Stomach smooth muscle (tissue), 2 donors: Measurements from ENCODE around the gene ACVR2A.

Source experiments
- H3K27ac ChIP-seq: one replicate; pipeline ENCODE4 v1.7.0; 2013; ENCODE audit warnings: mild to moderate bottlenecking, low read length, inconsistent platforms
- H3K27me3 ChIP-seq, 2 donors: one replicate each; pipeline ENCODE4 v1.7.0; 2013; ENCODE audit warnings: low read length in 2 of 2; ENCODE audit not compliant: insufficient read depth in 2 of 2, control insufficient read depth in 1 of 2
- H3K36me3 ChIP-seq, 2 donors: one replicate each; pipeline ENCODE4 v1.7.0; 2013; ENCODE audit warnings: low read length in 2 of 2; ENCODE audit not compliant: control insufficient read depth in 2 of 2, insufficient read depth in 2 of 2
- H3K4me1 ChIP-seq: one replicate; pipeline ENCODE4 v1.7.0; 2013; ENCODE audit warnings: low read length; ENCODE audit not compliant: control insufficient read depth, insufficient read depth
- H3K4me3 ChIP-seq, 2 donors: one replicate each; pipeline ENCODE4 v1.7.0; 2013; ENCODE audit warnings: low read length in 2 of 2
- H3K9ac ChIP-seq, 2 donors: one replicate each; pipeline ENCODE4 v1.7.0; 2013; ENCODE audit warnings: low read length in 2 of 2, mild to moderate bottlenecking in 1 of 2
- H3K9me3 ChIP-seq, 2 donors: one replicate each; pipeline ENCODE4 v1.7.0; 2013; ENCODE audit warnings: low read length in 2 of 2; ENCODE audit not compliant: control insufficient read depth in 2 of 2
- donor health status: healthy.
- donor health status: Pancreatic carcinoma.

ACVR2A gene

GRCh38 chr2:147836099-147836498 is 8.7 kb upstream of the ACVR2A start:
- Histone ChIP-seq H3K27ac (no peak overlapping the region), H3K36me3 (no peaks in the 10 kb centered on the region), H3K4me3 (no peak overlapping the region), H3K4me1 (no peaks in the 10 kb centered on the region), H3K27me3 (no peaks in the 10 kb centered on the region), H3K9me3 (no peaks in the 10 kb centered on the region), H3K9ac (no peak overlapping the region)

DNA sequence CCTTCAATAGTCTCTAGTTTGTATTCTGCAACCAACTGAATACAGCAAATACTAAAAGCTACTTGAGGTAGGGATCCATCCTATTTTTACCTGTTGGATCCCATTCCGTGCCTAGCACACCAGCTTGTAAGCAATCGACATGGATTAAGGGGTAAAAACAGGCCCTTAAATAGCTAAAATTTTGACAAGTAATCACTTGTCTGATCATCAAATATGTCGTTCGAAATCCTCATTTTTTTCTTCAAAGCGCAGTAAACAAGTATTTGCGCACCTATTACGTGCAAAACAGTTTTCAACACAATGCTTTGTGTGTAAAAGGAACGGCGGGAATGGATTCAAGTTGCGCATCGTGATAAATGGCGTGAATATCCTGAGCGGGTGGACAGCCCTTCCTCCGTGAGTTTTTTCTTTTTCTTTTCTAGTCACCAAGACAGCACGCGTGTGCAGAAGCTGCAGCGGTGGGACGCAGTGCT is 1.4 kb upstream of the ACVR2A start:
- H3K4me3 ChIP-seq, result peak overlapping the region; percentile 82 to 84
- no peaks in the 10 kb centered on the region for H3K36me3 ChIP-seq
- no peaks in the 10 kb centered on the region for H3K27me3 ChIP-seq
- H3K4me1 ChIP-seq, result peaks cover 4% of the 10 kb centered on the region
- peak overlapping the region; percentile 83 to 85 for H3K9ac ChIP-seq
- H3K27ac ChIP-seq, result peak overlapping the region; percentile 81
- no peaks in the 10 kb centered on the region for H3K9me3 ChIP-seq

GRCh38 chr2:147843864-147844696 is 749 bp upstream of the ACVR2A start:
- H3K36me3 ChIP-seq, result no peaks in the 10 kb centered on the region

DNA sequence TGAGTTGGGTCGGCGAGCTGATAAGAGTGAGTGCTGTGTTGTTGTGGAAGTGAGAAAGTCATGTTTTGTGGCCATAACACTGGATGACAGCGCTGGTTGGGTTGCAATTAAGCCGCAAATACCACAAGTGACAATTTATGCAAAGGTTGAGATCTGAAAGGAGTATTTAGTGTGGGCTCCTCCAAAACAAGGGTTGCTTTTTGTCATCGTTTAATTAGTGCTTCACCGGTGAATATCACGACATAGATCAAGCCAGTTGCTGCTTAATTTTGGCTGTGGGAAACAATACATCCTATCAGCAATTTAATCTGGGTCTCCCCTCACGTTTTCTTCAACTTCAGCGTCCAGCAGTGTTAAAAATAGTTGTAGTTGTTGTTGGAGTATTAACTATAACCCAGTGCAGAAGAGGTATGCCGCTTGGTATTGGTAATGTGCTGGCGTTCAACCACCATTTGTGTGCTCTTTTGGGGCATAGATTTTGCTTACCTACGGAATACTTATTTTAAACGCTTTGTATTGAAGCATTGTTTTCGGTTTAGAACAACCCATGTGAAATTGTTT is 662 bp downstream of the ACVR2A start:
- Histone ChIP-seq H3K4me1 (peaks cover 4% of the 10 kb centered on the region), H3K36me3 (no peaks in the 10 kb centered on the region), H3K27ac (no peak overlapping the region), H3K4me3 (peak overlapping the region; percentile 81 to 91), H3K27me3 (no peaks in the 10 kb centered on the region), H3K9me3 (no peaks in the 10 kb centered on the region), H3K9ac (peak overlapping the region; percentile 48 to 77)

More at GRCh38 chr2:147843864-147844696, 749 bp upstream of the ACVR2A start:
- Histone ChIP-seq H3K9ac (peak overlapping the region; percentile 83 to 85), H3K4me3 (peak overlapping the region; percentile 82 to 91), H3K27me3 (no peaks in the 10 kb centered on the region), H3K4me1 (peaks cover 4% of the 10 kb centered on the region), H3K9me3 (no peaks in the 10 kb centered on the region), H3K27ac (peak overlapping the region; percentile 81)

GRCh38 chr2:147846412-147847081 is 1.7 kb downstream of the ACVR2A start:
- H3K4me3 ChIP-seq, result peak overlapping the region; percentile 81 to 91
- H3K4me1 ChIP-seq, result peaks cover 4% of the 10 kb centered on the region
- H3K27ac ChIP-seq, result no peak overlapping the region
- no peaks in the 10 kb centered on the region for H3K9me3 ChIP-seq
- no peaks in the 10 kb centered on the region for H3K27me3 ChIP-seq
- H3K36me3 ChIP-seq, result no peaks in the 10 kb centered on the region
- peak overlapping the region; percentile 37 to 77 for H3K9ac ChIP-seq

DNA sequence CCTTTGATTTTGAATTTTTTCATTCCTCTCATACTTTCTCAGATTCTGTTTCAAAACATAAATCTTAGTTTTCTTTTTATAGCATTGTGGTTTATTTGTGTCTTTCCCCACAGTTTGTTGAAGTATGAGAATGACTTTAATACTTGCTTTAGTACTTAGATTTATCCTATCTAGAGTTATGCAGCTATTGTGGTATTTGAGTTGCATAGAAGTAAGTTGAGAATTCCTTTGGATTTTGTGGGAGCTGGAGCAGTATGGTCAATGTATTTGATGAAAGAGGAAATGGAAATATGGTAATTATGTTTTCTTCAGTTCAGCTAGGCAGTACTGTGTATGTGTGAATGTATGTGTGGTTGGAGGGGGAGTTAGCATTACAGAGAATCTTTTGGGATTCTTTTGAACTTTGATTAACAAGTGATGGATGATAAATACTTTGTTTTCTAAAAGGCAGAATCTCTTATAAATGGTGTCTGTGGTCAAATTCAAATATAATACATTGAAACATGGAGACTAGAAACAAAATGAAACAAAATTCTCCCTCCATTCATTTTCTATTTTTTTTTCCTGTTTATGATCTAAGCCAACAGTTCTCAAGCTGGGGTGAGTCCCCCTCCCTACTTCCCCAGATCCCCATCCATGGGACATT is 3.0 kb downstream of the ACVR2A start:
- H3K4me1 ChIP-seq, result peaks cover 4% of the 10 kb centered on the region
- no peaks in the 10 kb centered on the region for H3K9me3 ChIP-seq

DNA sequence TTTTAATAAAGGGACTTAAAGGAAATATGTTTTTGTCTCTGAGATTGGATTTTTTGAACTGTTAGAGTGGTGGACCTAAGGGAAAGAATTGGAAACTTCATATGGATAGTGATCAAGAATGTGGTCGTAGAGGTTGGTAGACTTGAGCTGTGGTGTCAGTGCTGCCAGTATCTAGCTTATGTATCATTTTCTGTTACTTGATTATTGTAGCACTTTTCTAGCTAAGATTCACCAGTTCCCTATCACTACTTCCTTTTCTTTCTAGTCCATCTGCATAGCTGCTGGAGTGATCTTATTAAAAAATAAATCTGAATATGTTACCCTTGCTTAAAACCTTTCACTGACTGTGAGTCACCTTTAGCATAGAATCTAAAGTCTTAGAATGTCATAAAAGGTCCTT is 6.0 kb downstream of the ACVR2A start:
- no peak overlapping the region for H3K27ac ChIP-seq
- no peaks in the 10 kb centered on the region for H3K9me3 ChIP-seq
- peaks cover 2% of the 10 kb centered on the region for H3K4me1 ChIP-seq
- no peaks in the 10 kb centered on the region for H3K36me3 ChIP-seq
- no peak overlapping the region for H3K4me3 ChIP-seq
- H3K9ac ChIP-seq, result no peak overlapping the region
- H3K27me3 ChIP-seq, result no peaks in the 10 kb centered on the region

More for the DNA sequence above, 3.0 kb downstream of the ACVR2A start:
- no peak overlapping the region for H3K9ac ChIP-seq
- H3K27me3 ChIP-seq, result no peaks in the 10 kb centered on the region
- no peak overlapping the region for H3K4me3 ChIP-seq
- no peaks in the 10 kb centered on the region for H3K36me3 ChIP-seq
- H3K27ac ChIP-seq, result no peak overlapping the region

DNA sequence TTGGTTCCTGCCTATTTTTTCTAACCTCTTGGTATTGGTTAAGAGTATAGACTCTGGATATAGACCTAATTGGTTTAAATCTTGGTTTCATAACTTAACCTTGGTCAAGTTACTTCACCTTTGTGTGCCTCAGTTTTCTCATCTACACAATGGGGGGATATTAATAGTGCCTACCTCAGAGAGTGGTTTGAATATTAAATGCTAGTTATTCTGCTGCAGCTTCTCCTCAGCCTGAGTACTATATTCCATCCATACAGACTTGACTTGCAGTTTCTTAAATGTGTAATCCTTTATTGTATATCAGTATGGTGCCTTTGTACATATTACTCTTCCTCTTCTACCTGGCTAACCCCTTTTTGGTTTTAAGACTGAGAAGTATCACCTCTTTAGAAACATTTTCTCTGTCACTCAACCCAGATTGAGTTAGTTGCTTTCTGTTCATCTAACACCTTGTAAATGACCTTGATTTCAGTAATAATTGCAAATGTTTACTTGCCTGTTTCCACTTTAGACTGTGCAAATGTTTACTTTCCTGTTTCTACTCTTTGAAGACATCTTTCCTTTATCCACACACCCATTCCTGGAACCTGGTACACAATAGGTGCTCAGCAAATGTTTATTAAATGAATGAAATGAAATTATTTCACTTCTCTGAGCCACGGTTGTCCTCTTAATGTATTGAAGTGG is 6.6 kb downstream of the ACVR2A start:
- peaks cover 2% of the 10 kb centered on the region for H3K4me1 ChIP-seq
- no peaks in the 10 kb centered on the region for H3K27me3 ChIP-seq
- no peaks in the 10 kb centered on the region for H3K36me3 ChIP-seq
- H3K27ac ChIP-seq, result no peak overlapping the region
- no peaks in the 10 kb centered on the region for H3K9me3 ChIP-seq
- H3K9ac ChIP-seq, result no peak overlapping the region
- no peak overlapping the region for H3K4me3 ChIP-seq

- Histone ChIP-seq H3K9ac (no peak overlapping the region), H3K4me3 (no peak overlapping the region), H3K27ac (no peak overlapping the region), H3K27me3 (no peaks in the 10 kb centered on the region), H3K9me3 (no peaks in the 10 kb centered on the region), H3K4me1 (no peaks in the 10 kb centered on the region), H3K36me3 (no peaks in the 10 kb centered on the region)
These were observed 9.8 kb downstream of the ACVR2A start for GRCh38 chr2:147854557-147855134.

DNA sequence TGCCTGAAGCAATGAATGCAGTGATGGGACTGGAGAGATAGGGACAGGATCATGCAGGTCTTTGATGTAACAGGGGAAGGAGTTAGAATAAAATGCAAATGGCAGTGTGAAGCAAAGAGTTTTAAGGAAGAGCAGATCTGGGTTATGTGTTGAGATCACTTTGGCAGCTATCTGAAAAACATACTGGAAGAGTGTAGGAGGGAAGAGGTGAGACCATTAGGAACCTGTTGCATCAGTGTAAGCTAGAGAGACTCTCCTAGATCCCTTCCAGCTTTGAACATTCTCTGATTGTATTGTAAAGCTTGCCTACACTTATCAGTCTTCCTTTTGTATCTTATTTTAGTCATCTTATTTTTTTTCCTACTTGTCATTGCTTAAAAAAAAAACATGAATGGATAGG is 10.5 kb downstream of the ACVR2A start:
- Histone ChIP-seq H3K27ac (no peak overlapping the region), H3K4me3 (no peak overlapping the region), H3K36me3 (no peaks in the 10 kb centered on the region), H3K4me1 (no peaks in the 10 kb centered on the region), H3K27me3 (no peaks in the 10 kb centered on the region), H3K9me3 (no peaks in the 10 kb centered on the region), H3K9ac (no peak overlapping the region)
